ENCODE measurements around the gene NDUFA13.

Gene NDUFA13

DNA sequence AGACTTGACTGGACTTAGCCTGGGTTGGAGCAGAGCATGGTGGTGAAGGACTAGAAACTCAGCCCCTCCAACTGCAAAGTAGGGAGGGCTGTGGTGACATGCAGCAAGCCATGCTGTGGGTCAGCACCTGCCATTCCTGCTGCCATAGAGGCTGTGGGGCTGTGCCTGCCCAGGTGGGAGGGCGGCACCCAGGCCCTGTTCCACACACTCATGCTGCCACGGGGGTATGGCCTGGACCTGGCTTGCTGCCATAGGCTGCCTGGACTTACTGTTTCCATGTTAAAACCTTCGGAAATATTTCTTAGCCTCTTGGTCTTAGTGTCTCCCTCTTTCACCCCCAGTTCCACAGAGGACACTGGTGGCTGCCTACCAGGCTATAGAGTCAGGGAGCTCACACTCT is 51.4 kb downstream of the NDUFA13 start:
- H3K4me3 ChIP-seq (ENCODE audit: low read depth, low read length), result no peak overlapping the region
- TF ChIP-seq, protein P1, sequence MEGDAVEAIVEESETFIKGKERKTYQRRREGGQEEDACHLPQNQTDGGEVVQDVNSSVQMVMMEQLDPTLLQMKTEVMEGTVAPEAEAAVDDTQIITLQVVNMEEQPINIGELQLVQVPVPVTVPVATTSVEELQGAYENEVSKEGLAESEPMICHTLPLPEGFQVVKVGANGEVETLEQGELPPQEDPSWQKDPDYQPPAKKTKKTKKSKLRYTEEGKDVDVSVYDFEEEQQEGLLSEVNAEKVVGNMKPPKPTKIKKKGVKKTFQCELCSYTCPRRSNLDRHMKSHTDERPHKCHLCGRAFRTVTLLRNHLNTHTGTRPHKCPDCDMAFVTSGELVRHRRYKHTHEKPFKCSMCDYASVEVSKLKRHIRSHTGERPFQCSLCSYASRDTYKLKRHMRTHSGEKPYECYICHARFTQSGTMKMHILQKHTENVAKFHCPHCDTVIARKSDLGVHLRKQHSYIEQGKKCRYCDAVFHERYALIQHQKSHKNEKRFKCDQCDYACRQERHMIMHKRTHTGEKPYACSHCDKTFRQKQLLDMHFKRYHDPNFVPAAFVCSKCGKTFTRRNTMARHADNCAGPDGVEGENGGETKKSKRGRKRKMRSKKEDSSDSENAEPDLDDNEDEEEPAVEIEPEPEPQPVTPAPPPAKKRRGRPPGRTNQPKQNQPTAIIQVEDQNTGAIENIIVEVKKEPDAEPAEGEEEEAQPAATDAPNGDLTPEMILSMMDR (IDR thresholded peaks at IDR 0.05; ENCODE audit: low read depth, low read length, missing control alignments), result no peak
- in situ Hi-C loops (cut with HindIII; ENCODE audit: low sequenced_read_pairs), result no loop called here
- DNase-seq (ENCODE audit: low read depth), result no peak

DNA sequence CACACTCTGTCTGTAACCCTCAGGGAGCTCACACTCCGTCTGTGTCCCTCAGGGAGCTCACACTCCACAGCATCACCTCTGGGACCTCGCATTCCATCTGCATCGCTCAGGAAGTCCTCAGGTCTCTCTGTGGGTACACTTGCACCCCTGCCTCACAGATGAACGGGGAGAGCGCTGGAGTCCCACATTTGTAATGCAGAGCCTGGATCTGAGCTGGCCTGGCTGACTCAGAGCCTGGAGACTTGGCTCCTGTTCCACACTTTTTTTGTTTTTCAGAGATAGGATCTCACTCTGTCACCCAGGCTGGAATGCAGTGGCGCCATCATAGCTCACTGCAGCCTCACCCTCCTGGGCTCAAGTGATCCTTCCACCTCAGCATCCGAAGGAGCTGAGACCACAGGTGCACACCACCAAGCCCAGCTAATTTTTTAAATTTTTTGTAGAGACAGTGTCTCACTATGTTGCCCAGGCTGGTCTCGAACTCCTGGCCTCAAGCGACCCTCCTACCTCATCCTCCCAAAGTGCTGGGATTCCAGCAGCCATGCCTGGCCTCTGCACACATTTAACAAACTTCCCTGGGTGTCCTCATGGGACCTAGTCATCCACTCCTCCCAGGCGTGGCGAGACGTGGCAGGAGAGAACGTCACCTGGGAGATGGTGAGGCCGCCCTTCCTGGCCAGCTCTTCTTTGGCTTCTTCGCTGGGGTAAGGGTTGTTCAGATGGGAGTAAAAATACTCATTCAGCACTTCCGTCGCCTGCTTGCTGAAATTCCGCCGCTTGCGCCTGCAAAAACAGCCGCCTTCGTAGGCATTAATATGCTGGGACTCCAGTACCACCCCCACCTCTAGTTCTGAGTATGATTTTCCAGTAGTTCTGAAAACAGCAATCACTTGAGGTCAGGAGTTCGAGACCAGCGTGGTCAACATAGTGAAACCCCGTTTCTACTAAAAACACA is 53.1 kb downstream of the NDUFA13 start:
- no peak overlapping the region for H3K4me3 ChIP-seq (ENCODE audit: low read depth, low read length)
- TF ChIP-seq, protein P1 (IDR thresholded peaks at IDR 0.05; ENCODE audit: low read depth, low read length, missing control alignments), result no peak
- in situ Hi-C loops (cut with HindIII; ENCODE audit: low sequenced_read_pairs), result no loop called here
- no peak for DNase-seq (ENCODE audit: low read depth)

DNA sequence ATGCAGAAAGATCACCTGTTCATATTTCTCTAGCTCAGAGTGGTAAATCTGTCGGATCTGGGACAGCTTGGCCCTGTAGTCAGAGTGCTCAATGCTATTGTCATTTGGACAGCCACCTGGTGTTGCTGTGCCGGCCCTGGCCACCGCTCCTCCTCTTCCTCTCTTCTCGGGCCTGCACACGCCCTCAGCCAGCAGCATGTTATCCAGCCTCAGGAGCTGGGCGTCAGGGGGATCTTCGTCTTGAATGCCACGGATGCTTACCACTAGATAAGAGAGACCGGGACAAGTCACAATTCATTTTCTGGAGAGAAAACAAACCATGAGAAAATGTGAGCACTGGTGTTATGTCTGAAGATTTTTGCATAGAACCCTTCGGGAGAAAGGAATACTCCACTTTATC is 54.5 kb downstream of the NDUFA13 start:
- TF ChIP-seq, protein P1 (IDR thresholded peaks at IDR 0.05; ENCODE audit: low read depth, low read length, missing control alignments), result no peak
- no peak for DNase-seq (ENCODE audit: low read depth)
- in situ Hi-C loops (cut with HindIII; ENCODE audit: low sequenced_read_pairs), result no loop called here
- no peak overlapping the region for H3K4me3 ChIP-seq (ENCODE audit: low read depth, low read length)

DNA sequence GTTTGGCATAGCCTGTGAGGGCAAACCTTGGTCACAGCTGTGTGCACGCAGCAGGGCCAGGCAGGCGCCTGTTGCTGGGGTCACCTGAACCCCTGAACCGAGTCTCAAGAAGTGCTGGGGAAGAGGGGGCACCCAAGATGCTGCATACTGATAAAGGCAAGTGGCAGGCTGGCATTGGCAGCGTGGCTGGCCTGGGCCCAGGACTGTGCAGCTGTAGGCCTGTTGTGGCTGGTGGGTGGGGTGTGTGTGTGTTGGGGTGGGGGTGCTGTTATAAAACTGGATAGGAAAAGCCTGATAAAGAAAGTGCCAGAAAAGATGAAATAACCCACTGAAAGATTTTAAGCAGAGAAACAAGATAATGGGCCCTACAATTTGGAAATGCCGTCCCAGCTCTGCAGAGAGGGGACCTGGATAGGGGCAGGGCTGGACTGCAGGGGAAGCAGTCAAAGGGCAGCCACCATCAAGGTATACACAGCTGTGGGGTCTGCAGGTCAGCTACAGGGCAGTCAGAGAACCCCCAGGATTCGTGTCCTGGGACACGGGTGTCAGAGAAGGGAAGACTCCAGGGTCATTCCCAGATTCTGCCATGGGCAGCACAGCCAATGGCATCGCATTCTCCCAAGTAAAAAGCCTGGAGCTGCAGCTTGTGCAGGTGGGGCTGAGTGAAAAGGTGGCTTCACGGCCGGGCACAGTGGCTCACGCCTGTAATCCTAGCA is 55.2 kb downstream of the NDUFA13 start:
- TF ChIP-seq, protein P1 (IDR thresholded peaks at IDR 0.05; ENCODE audit: low read depth, low read length, missing control alignments), result no peak
- no peak overlapping the region for H3K4me3 ChIP-seq (ENCODE audit: low read depth, low read length)
- DNase-seq (ENCODE audit: low read depth), result no peak
- in situ Hi-C loops (cut with HindIII; ENCODE audit: low sequenced_read_pairs), result no loop called here

DNA sequence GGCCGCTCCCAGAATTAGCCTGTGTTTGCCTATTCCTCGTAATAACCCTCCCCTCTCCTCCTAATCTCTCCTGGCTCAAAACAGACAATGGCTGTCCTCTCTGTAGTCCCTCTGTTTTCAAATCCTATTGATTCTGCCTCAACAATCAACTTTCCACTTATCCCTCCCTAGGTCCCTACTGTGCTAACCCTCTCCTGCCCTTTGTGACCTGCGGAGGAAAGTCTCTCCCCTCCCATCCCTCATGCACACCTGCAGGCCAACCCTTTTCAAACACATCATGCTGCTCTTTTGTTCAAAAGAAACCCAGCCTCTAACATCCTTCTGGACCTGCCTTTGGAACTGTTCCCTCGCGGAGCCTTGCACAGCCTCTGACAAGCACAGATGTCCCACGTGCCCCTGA is 59.4 kb downstream of the NDUFA13 start:
- H3K4me3 ChIP-seq (ENCODE audit: low read depth, low read length), result no peak overlapping the region
- in situ Hi-C loops (cut with HindIII; ENCODE audit: low sequenced_read_pairs), result no loop called here
- no peak for DNase-seq (ENCODE audit: low read depth)
- TF ChIP-seq, protein P1 (IDR thresholded peaks at IDR 0.05; ENCODE audit: low read depth, low read length, missing control alignments), result no peak

All from astrocyte of the cerebellum (primary cell).